ENCODE data around the gene IER2.
"Not testable (repeated sequence)": the region's sequence is repeated elsewhere in the genome, so short reads cannot be mapped to it uniquely, and the experiment has no call there.

IER2 gene

DNA sequence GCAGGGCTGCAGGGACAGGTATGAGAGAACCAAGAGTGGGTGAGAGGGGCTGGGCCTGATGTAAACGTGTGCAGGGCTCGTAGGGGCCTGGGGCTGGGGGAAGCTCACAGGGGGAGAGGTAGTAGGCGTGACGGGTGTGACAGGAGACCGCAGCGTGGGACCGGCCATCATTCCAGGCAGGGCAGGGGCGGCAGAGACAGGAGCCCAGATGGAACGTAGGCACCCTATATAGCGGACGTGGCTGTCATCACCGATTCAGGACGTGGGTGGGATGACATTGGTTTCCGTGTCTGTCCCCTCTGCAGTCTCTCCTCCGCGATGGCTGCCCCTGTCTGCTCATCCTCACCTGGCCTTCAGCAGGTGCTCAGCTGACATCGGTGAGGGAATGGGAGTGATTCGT, 48.4 kb downstream of the IER2 start:
- no peak for DNase-seq (ENCODE audit: low spot score)

DNA sequence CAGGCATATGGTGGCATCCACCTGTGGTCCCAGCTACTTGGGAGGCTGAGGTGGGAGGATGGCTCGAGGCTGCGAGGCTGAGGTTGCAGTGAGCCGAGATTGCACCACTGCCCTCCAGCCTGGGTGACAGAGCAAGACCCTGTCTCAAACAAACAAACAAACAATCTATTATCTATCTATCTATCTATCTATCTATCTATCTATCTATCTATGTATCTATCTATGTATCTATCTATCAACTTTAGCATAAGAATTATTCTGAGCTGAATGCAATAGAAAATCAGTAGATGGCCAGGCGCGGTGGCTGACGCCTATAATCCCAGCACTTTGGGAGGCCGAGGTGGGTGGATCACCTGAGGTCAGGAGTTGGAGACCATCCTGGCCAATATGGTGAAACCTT, 51.9 kb downstream of the IER2 start:
- DNase-seq (ENCODE audit: low spot score) = not testable (repeated sequence)
